WTC11 (cell line): ENCODE data around the gene OBSCN.

Source experiments
- ARID4B ChIP-seq: sonication (generic); formaldehyde crosslinking; IDR thresholded peaks from 2 replicates; pipeline ENCODE4 v1.8.0; 2023; ENCODE audit warnings: missing genetic modification reagents, mild to moderate bottlenecking, borderline replicate concordance
- ATF3 ChIP-seq: sonication (generic); formaldehyde crosslinking; conservative IDR thresholded peaks from 2 replicates; pipeline ENCODE4 v1.8.1; 2022; ENCODE audit warnings: mild to moderate bottlenecking, missing genetic modification reagents
- ETV6 ChIP-seq: sonication (generic); formaldehyde crosslinking; IDR thresholded peaks from 2 replicates; pipeline ENCODE4 v1.8.1; 2022; ENCODE audit warnings: mild to moderate bottlenecking, missing genetic modification reagents
- IRF2 ChIP-seq: sonication (generic); formaldehyde crosslinking; IDR thresholded peaks from 2 replicates; pipeline ENCODE4 v1.8.0; 2022; ENCODE audit warnings: low read depth, missing genetic modification reagents, borderline replicate concordance
- TCF7 ChIP-seq: sonication (generic); formaldehyde crosslinking; IDR thresholded peaks from 2 replicates; pipeline ENCODE4 v1.8.0; 2022; ENCODE audit warnings: mild to moderate bottlenecking, low read depth, missing genetic modification reagents, moderate library complexity
- TF ChIP-seq, protein P1 (sequence below): fragments of 200-600 bp; IDR thresholded peaks from 2 replicates; pipeline ENCODE4 v1.8.0; 2022; ENCODE audit warnings: antibody characterized with exemption
- TF ChIP-seq, protein P2 (sequence below): sonication (generic); formaldehyde crosslinking; IDR thresholded peaks from 2 replicates; pipeline ENCODE4 v1.8.1; 2023; ENCODE audit warnings: mild to moderate bottlenecking, missing genetic modification reagents, moderate library complexity
- TF ChIP-seq, protein P3 (sequence below): sonication (generic); formaldehyde crosslinking; IDR thresholded peaks from 2 replicates; pipeline ENCODE4 v1.8.1; 2022; ENCODE audit warnings: missing genetic modification reagents, borderline replicate concordance
- TF ChIP-seq, protein P4 (sequence below): sonication (generic); formaldehyde crosslinking; IDR thresholded peaks from 2 replicates; pipeline ENCODE4 v1.8.0; 2022; ENCODE audit warnings: mild to moderate bottlenecking, missing genetic modification reagents

DNA sequence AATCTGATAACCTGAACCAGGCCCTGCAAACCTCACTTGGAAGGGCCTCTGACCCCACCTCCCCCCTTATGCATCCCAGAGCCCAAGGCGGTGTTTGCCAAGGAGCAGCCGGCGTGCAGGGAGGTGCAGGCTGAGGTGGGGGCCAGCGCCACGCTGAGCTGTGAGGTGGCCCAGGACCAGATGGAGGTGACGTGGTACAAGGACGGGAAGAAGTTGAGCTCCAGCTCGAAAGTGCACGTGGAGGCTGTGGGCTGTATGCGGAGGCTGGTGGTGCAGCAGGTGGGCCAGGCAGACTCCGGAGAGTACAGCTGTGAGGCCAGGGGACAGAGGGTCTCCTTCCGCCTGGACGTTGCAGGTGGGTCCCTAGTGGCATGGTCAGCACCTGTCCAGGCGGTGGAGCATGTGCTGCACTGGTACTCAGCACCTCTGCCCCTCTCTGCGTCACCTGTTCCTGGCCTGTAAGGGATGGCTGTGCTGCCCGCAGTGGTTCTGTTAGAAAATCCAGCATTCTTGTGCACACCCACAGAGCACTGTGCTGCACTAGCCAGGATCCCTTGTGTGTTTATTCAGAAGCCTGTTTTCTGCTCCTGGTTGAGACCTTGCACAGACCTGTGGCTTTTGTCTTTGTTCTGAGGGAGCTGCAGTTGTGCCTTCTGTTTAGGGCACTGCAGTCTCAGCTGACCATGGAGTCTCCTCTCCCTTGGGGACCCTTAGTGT lies 11.6 kb downstream of the OBSCN start:
- TF ChIP-seq, protein P1, sequence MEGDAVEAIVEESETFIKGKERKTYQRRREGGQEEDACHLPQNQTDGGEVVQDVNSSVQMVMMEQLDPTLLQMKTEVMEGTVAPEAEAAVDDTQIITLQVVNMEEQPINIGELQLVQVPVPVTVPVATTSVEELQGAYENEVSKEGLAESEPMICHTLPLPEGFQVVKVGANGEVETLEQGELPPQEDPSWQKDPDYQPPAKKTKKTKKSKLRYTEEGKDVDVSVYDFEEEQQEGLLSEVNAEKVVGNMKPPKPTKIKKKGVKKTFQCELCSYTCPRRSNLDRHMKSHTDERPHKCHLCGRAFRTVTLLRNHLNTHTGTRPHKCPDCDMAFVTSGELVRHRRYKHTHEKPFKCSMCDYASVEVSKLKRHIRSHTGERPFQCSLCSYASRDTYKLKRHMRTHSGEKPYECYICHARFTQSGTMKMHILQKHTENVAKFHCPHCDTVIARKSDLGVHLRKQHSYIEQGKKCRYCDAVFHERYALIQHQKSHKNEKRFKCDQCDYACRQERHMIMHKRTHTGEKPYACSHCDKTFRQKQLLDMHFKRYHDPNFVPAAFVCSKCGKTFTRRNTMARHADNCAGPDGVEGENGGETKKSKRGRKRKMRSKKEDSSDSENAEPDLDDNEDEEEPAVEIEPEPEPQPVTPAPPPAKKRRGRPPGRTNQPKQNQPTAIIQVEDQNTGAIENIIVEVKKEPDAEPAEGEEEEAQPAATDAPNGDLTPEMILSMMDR: no peak
- TF ChIP-seq, protein P2, sequence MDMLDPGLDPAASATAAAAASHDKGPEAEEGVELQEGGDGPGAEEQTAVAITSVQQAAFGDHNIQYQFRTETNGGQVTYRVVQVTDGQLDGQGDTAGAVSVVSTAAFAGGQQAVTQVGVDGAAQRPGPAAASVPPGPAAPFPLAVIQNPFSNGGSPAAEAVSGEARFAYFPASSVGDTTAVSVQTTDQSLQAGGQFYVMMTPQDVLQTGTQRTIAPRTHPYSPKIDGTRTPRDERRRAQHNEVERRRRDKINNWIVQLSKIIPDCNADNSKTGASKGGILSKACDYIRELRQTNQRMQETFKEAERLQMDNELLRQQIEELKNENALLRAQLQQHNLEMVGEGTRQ (CRISPR knock-in tag): no peak
- TF ChIP-seq ETV6 (no peak), ATF3 (CRISPR knock-in tag) (no peak), TCF7 (no peak), ARID4B (CRISPR knock-in tag) (no peak), IRF2 (no peak)
- TF ChIP-seq, protein P3, sequence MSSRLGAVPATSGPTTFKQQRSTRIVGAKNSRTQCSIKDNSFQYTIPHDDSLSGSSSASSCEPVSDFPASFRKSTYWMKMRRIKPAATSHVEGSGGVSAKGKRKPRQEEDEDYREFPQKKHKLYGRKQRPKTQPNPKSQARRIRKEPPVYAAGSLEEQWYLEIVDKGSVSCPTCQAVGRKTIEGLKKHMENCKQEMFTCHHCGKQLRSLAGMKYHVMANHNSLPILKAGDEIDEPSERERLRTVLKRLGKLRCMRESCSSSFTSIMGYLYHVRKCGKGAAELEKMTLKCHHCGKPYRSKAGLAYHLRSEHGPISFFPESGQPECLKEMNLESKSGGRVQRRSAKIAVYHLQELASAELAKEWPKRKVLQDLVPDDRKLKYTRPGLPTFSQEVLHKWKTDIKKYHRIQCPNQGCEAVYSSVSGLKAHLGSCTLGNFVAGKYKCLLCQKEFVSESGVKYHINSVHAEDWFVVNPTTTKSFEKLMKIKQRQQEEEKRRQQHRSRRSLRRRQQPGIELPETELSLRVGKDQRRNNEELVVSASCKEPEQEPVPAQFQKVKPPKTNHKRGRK: no peak
- TF ChIP-seq, protein P4, sequence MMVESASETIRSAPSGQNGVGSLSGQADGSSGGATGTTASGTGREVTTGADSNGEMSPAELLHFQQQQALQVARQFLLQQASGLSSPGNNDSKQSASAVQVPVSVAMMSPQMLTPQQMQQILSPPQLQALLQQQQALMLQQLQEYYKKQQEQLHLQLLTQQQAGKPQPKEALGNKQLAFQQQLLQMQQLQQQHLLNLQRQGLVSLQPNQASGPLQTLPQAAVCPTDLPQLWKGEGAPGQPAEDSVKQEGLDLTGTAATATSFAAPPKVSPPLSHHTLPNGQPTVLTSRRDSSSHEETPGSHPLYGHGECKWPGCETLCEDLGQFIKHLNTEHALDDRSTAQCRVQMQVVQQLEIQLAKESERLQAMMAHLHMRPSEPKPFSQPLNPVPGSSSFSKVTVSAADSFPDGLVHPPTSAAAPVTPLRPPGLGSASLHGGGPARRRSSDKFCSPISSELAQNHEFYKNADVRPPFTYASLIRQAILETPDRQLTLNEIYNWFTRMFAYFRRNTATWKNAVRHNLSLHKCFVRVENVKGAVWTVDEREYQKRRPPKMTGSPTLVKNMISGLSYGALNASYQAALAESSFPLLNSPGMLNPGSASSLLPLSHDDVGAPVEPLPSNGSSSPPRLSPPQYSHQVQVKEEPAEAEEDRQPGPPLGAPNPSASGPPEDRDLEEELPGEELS (CRISPR knock-in tag): no peak
